NCI-H82 (cell line): Measurements from ENCODE around the gene ABCA13.

Experiments used
- DNase-seq: peaks from one replicate; lab custom pipeline; 2025; lab: John Stamatoyannopoulos, UW

Gene ABCA13

GRCh38 chr7:48643431-48644013, 472.3 kb downstream of the ABCA13 start:
- DNase-seq: no peak

GRCh38 chr7:48658138-48658537, 486.9 kb downstream of the ABCA13 start:
- no peak for DNase-seq

GRCh38 chr7:48660306-48660870, 489.1 kb downstream of the ABCA13 start:
- no peak for DNase-seq

GRCh38 chr7:48664241-48664640, 493.0 kb downstream of the ABCA13 start:
- no peak for DNase-seq

- DNase-seq: peak; percentile 48
Observed at GRCh38 chr7:48665353-48666135, 494.3 kb downstream of the ABCA13 start.

GRCh38 chr7:48667407-48667806, 496.1 kb downstream of the ABCA13 start:
- DNase-seq: no peak

- DNase-seq: no peak
Observed at GRCh38 chr7:48671656-48672055, 500.4 kb downstream of the ABCA13 start.

GRCh38 chr7:48681006-48681405, 509.7 kb downstream of the ABCA13 start:
- DNase-seq: no peak

- DNase-seq: no peak
Observed at GRCh38 chr7:48691788-48692187, 520.5 kb downstream of the ABCA13 start.
